Adrenal gland (tissue), 12 donors: ENCODE results near the gene DMAC2L. TPM values are rescaled to one million over a fixed set of nuclear protein-coding genes. Genes with fewer than 3 reads are reported as not detected.

ENCODE experiments used
- DNase-seq, 7 donors: peaks; one replicate each; pipeline ENCODE4 v3.0.0-alpha.2; 2019 to 2020
- H3K27ac ChIP-seq, 5 donors: fragments of 200-600 bp; sonication (generic) in 4 of 5; 1 replicate in 3 of 5; 2 replicates in 2 of 5; pipeline versions ENCODE4 v1.5.1 to v1.8.0; 2016 to 2020; ENCODE audit warnings: mild to moderate bottlenecking in 1 of 5
- H3K27me3 ChIP-seq: fragments of 200-600 bp; 2 replicates; pipeline ENCODE4 v1.8.0; 2021
- H3K36me3 ChIP-seq, 2 donors: fragments of 200-600 bp; replicated peaks in 1 of 2; 1 replicate in 1 of 2; 2 replicates in 1 of 2; pipeline versions ENCODE4 v1.5.1 to v1.8.0; 2018 to 2022
- H3K4me1 ChIP-seq, 2 donors: fragments of 200-600 bp; replicated peaks in 1 of 2; 1 replicate in 1 of 2; 2 replicates in 1 of 2; pipeline versions ENCODE4 v1.5.1 to v1.8.0; 2018 to 2021
- H3K4me3 ChIP-seq, 4 donors: fragments of 200-600 bp; sonication (generic) in 3 of 4; one replicate each; pipeline ENCODE4 v1.5.1; 2016 to 2018
- H3K9me3 ChIP-seq, 3 donors: fragments of 200-600 bp; sonication (generic) in 1 of 3; replicated peaks in 1 of 3; 1 replicate in 2 of 3; 2 replicates in 1 of 3; pipeline versions ENCODE4 v1.5.1 to v1.8.0; 2016 to 2021
- POLR2A ChIP-seq, 2 donors: fragments of 450-650 bp; IDR thresholded peaks; one replicate each; pipeline ENCODE4 v1.6.1; 2017; ENCODE audit warnings: antibody characterized with exemption in 2 of 2, mild to moderate bottlenecking in 2 of 2, moderate library complexity in 1 of 2
- WGBS, 4 donors: extraction: QIAGEN DNeasy Blood & Tissue Kit in 2 of 4; methylation state at CpG; one replicate each; pipeline versions ENCODE4 v1.1.5 to v1.1.7; 2013 to 2017; 5-methylcytosine and 5-hydroxymethylcytosine counted together
- intact Hi-C, 2 donors: fragments of 100-400 bp; cut with DNase I; formaldehyde crosslinking; loops; one replicate each; pipeline versions ENCODE4 v1.14.1 to v1.15.0; 2022 to 2023
- microRNA-seq, 3 donors: library from miRNA; unstranded; fragments of <30 nt; microRNA quantifications; one replicate each; pipeline ENCODE4, GENCODE V29; 2017 to 2020
- polyA plus RNA-seq, 3 donors: library from polyadenylated mRNA; stranded (reverse); fragments of 200-250 nt in 2 of 3; fragments of 350-450 nt in 1 of 3; fragmentation: Illumina TruSeq in 1 of 3; extraction: RNeasy Lipid Tissue Mini Kit (QIAGEN cat#74804) in 1 of 3; gene quantifications; one replicate each; pipeline ENCODE4 v1.2.3, GENCODE V29; 2013 to 2014
- small RNA-seq, 2 donors: library from RNA; depleted of rRNA; stranded (forward); fragments of <200 nt; gene quantifications; one replicate each; pipeline ENCODE3, GENCODE V24; 2016
- total RNA-seq, 9 donors: library from RNA; depleted of rRNA in 4 of 9; stranded (reverse); fragments of >200 nt in 4 of 9; fragments of 120-200 nt in 1 of 9; fragmentation: NEBNext Ultra II Directional in 1 of 9; extraction: Animal tissue kit (Norgen Biotek cat#: 25700) in 1 of 9; gene quantifications; one replicate each; pipeline versions ENCODE4 v1.1.0 to v1.2.4, GENCODE V29; 2013 to 2023
- TF ChIP-seq, protein P1 (sequence below), 6 experiments: fragments of 450-650 bp in 4 of 6; fragments of 200-600 bp in 2 of 6; sonication (generic) in 1 of 6; IDR thresholded peaks; 1 replicate in 5 of 6; 2 replicates in 1 of 6; pipeline versions ENCODE4 v1.5.1 to v1.8.0; 2016 to 2021; ENCODE audit warnings: antibody characterized with exemption in 6 of 6, mild to moderate bottlenecking in 2 of 6, moderate library complexity in 1 of 6
- donor health status: healthy with polysubstance abuse.
- donor health status: Bipolar disorder and iron deficiency.
- donor health status: DM: yes; HTN: yes; CAD: no.
- donor health status: DM: no; HTN: no; CAD: no.
- donor health status: DM: no; HTN: no; CAD: no.
- donor health status: DM: yes; HTN: yes; CAD: no.

Gene DMAC2L
- total and polyA plus RNA-seq, 12 donors: 4.8 to 19.9 (median 12.9) TPM

GRCh38 chr14:50375760-50376159, 63.6 kb downstream of the DMAC2L start:
- TF ChIP-seq POLR2A (IDR thresholded peaks at IDR 0.05): no peak
- TF ChIP-seq, protein P1, sequence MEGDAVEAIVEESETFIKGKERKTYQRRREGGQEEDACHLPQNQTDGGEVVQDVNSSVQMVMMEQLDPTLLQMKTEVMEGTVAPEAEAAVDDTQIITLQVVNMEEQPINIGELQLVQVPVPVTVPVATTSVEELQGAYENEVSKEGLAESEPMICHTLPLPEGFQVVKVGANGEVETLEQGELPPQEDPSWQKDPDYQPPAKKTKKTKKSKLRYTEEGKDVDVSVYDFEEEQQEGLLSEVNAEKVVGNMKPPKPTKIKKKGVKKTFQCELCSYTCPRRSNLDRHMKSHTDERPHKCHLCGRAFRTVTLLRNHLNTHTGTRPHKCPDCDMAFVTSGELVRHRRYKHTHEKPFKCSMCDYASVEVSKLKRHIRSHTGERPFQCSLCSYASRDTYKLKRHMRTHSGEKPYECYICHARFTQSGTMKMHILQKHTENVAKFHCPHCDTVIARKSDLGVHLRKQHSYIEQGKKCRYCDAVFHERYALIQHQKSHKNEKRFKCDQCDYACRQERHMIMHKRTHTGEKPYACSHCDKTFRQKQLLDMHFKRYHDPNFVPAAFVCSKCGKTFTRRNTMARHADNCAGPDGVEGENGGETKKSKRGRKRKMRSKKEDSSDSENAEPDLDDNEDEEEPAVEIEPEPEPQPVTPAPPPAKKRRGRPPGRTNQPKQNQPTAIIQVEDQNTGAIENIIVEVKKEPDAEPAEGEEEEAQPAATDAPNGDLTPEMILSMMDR (IDR thresholded peaks at IDR 0.05): no peak
- H3K36me3 ChIP-seq: no peaks in the 10 kb centered on the region
- no peak for DNase-seq
- WGBS, 4 donors: 91 to 99% (median 93%) methylated on average over 5 of the region's 5 CpGs
- no peak overlapping the region for H3K27ac ChIP-seq
- intact Hi-C loops: no loop called here
- no peaks in the 10 kb centered on the region for H3K9me3 ChIP-seq
- peaks cover 7 to 11% of the 10 kb centered on the region in 2 donors for H3K4me1 ChIP-seq
- H3K4me3 ChIP-seq: no peak overlapping the region
- H3K27me3 ChIP-seq: no peaks in the 10 kb centered on the region

Small RNAs within 50 kb of the gene (microRNA-seq; reads per million reads assigned to microRNA genes)
- 0 to 0.38 (median 0) reads per million in 3 donors for gene MIR4504

Small RNAs within 50 kb of the gene (small RNA-seq; reads per million reads assigned to genes)
- 0 reads per million in 2 donors for gene MIR4504

Other genes with a start within 250 kb of the DMAC2L start
- 10 to 100 TPM in 1 of 9 donors, 1 to 10 TPM in 8; 1.0 to 14.2 (median 8.1) TPM for gene VCPKMT, start 195.8 kb upstream of the DMAC2L start, total RNA-seq
- 10 to 100 TPM in 2 of 3 donors, 1 to 10 TPM in 1; 7.7 to 31.2 (median 13.4) TPM for gene VCPKMT, start 195.8 kb upstream of the DMAC2L start, polyA plus RNA-seq
- 10 to 100 TPM; 17.9 to 36.6 (median 28.5) TPM for gene SOS2, start 80.7 kb upstream of the DMAC2L start, total RNA-seq
- gene SOS2, start 80.7 kb upstream of the DMAC2L start, polyA plus RNA-seq: 10 to 100 TPM in 1 of 3 donors, 1 to 10 TPM in 2; 6.1 to 39.1 (median 9.6) TPM
- 1 to 10 TPM; 1.3 to 8.9 (median 5.2) TPM for gene L2HGDH, start 95 bp upstream of the DMAC2L start, total RNA-seq
- gene L2HGDH, start 95 bp upstream of the DMAC2L start, polyA plus RNA-seq: 1 to 10 TPM; 1.2 to 5.7 (median 1.3) TPM
- 10 to 100 TPM in 4 of 9 donors, 1 to 10 TPM in 5; 1.8 to 17.2 (median 8.1) TPM for gene CDKL1, start 84.6 kb downstream of the DMAC2L start, total RNA-seq
- gene CDKL1, start 84.6 kb downstream of the DMAC2L start, polyA plus RNA-seq: 1 to 10 TPM; 1.5 to 8.3 (median 3.1) TPM
- gene MAP4K5, start 220.2 kb downstream of the DMAC2L start, total RNA-seq: 100 to 1,000 TPM in 3 of 9 donors, 10 to 100 TPM in 6; 19.7 to 205 (median 36.6) TPM
- gene MAP4K5, start 220.2 kb downstream of the DMAC2L start, polyA plus RNA-seq: 10 to 100 TPM in 2 of 3 donors, 1 to 10 TPM in 1; 9.2 to 17.5 (median 16.8) TPM
- gene ATL1, start 247.8 kb downstream of the DMAC2L start, total RNA-seq: 1 to 10 TPM; 2.1 to 7.4 (median 6.2) TPM
- gene ATL1, start 247.8 kb downstream of the DMAC2L start, polyA plus RNA-seq: 10 to 100 TPM in 1 of 3 donors, 1 to 10 TPM in 2; 2.4 to 10.1 (median 2.7) TPM